ENCODE measurements around the gene PPP6R1. TPM values are rescaled to one million over a fixed set of nuclear protein-coding genes. Genes with fewer than 3 reads are reported as not detected.

Gene PPP6R1, protein sequence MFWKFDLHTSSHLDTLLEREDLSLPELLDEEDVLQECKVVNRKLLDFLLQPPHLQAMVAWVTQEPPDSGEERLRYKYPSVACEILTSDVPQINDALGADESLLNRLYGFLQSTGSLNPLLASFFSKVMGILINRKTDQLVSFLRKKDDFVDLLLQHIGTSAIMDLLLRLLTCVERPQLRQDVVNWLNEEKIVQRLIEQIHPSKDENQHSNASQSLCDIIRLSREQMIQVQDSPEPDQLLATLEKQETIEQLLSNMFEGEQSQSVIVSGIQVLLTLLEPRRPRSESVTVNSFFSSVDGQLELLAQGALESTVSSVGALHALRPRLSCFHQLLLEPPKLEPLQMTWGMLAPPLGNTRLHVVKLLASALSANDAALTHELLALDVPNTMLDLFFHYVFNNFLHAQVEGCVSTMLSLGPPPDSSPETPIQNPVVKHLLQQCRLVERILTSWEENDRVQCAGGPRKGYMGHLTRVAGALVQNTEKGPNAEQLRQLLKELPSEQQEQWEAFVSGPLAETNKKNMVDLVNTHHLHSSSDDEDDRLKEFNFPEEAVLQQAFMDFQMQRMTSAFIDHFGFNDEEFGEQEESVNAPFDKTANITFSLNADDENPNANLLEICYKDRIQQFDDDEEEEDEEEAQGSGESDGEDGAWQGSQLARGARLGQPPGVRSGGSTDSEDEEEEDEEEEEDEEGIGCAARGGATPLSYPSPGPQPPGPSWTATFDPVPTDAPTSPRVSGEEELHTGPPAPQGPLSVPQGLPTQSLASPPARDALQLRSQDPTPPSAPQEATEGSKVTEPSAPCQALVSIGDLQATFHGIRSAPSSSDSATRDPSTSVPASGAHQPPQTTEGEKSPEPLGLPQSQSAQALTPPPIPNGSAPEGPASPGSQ
- 23.0 and 25.8 TPM in 2 replicates for total RNA-seq (2016; rRNA removed; fragmentation: Illumina TruSeq; extraction: Trizol)
- 6.5 and 7.1 TPM in 2 replicates for total RNA-seq (2016; cell fraction: cytosol; rRNA removed; fragmentation: Illumina TruSeq; extraction: Trizol; ENCODE audit: low read depth)
- total RNA-seq (2016; cell fraction: insoluble cytoplasmic fraction; rRNA removed; fragmentation: Illumina TruSeq; extraction: Trizol) = 18.2 and 27.7 TPM in 2 replicates
- 22.9 and 23.1 TPM in 2 replicates for total RNA-seq (2016; cell fraction: membrane; rRNA removed; fragmentation: Illumina TruSeq; extraction: Trizol)
- total RNA-seq (2016; cell fraction: nucleus; rRNA removed; fragmentation: Illumina TruSeq; extraction: Trizol) = 20.2 and 25.1 TPM in 2 replicates
- polyA plus RNA-seq (2011; rRNA removed) = 54.0 and 75.7 TPM in 2 replicates
- polyA plus RNA-seq (2011; cell fraction: cytosol; rRNA removed) = 44.7 and 48.8 TPM in 2 replicates
- polyA plus RNA-seq (2011; cell fraction: nucleus; rRNA removed) = 190 and 211 TPM in 2 replicates
- 51.7 and 56.8 TPM in 2 replicates for polyA plus RNA-seq (2012)
- polyA plus RNA-seq (2016; cell fraction: cytosol; fragmentation: Illumina TruSeq; extraction: Trizol; ENCODE audit: low read depth) = 8.4 and 9.7 TPM in 2 replicates
- 27.5 and 36.1 TPM in 2 replicates for polyA plus RNA-seq (2016; cell fraction: insoluble cytoplasmic fraction; fragmentation: Illumina TruSeq; extraction: Trizol; ENCODE audit: low read depth)
- polyA plus RNA-seq (2016; cell fraction: membrane; fragmentation: Illumina TruSeq; extraction: Trizol; ENCODE audit: low read depth) = 20.6 and 23.5 TPM in 2 replicates
- polyA plus RNA-seq (2016; cell fraction: nucleus; fragmentation: Illumina TruSeq; extraction: Trizol; ENCODE audit: insufficient read depth, low read depth) = 73.4 and 77.9 TPM in 2 replicates
- 112 and 140 TPM in 2 replicates for polyA minus RNA-seq (2011; rRNA and poly(A)+ RNA removed; ENCODE audit: low replicate concordance)
- 48.9 and 57.3 TPM in 2 replicates for polyA minus RNA-seq (2011; cell fraction: cytosol; rRNA and poly(A)+ RNA removed)
- 48.9 and 67.0 TPM in 2 replicates for polyA minus RNA-seq (2011; cell fraction: nucleus; rRNA and poly(A)+ RNA removed)
- percentile 71 among the genes with signal in this experiment for Bru-seq, nascent RNA
- percentile 89 among the genes with signal in this experiment for BruChase-seq, experiment 1, labeled RNA remaining after a 6-hour chase
- BruChase-seq, experiment 2, labeled RNA remaining after a 2-hour chase = percentile 79 among the genes with signal in this experiment
- long read RNA-seq, experiment 1, partial matches to known transcripts = 14 of 20 reads
- long read RNA-seq, experiment 1, other reads (novel, unspliced or antisense) = 1 of 20 reads
- long read RNA-seq, experiment 2, transcript PPP6R1-201 (24 exons, 3,961 nt) = major isoform, 45 of 168 reads
- long read RNA-seq, experiment 2, partial matches to known transcripts = 84 of 168 reads
- long read RNA-seq, experiment 2, other reads (novel, unspliced or antisense) = 35 of 168 reads

DNA sequence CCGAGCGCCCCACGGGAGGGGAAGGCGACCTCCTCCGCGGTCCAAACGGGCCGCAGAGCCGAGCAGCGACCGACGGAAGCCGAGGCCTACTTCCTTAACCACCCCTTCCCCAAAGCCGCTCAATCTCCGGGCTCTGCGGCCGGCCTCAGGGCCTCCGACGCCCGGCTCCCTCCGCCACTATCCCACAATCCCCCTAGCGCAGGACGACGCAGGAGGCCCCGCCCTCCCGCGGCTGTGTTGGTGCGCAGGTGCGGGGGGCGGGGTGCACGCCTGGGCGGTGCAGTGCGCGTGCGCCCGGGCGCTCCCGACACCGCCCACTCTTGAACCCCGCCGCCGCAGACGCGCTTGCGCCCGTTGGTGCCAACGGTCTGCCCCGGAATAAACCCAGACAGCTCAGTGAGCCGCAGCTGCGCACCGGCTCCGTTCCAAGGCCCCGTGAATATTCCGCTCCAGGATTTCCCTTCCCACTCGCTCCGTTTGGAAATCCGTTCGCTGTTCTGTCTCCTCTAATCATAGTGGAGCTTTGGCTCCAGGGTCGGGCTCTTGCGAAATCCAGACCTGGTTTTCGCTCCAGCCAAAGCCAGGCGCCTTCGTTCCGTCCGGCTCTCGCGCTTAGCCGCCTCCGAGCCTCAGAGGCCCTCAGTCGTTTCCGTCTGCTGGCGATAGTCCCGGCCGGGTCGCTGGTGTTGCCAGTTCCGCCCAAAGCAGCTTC lies at the start of gene PPP6R1:
TSS of gene PPP6R1 (minus strand) at position 190 of the 712 bp plus-strand sequence. CDS start 11,914 bp downstream, outside the sequence.
- Histone ChIP-seq H4K20me1 (ENCODE audit: insufficient read depth, low read length) (peaks cover 30% of the 10 kb centered on the region), H3K4me2 (ENCODE audit: low read depth, low read length) (peak within 1 kb of the TSS; percentile 99), H3K4me3 (replicated peaks in 1 of 3; ENCODE audit: insufficient read depth in 1 of 3, low read depth in 2 of 3, low read length in 3 of 3) (peak within 1 kb of the TSS; percentile 88 to 95 (median 94)), H2AFZ (ENCODE audit: low read length) (no peak within 1 kb of the TSS), H3K27me3 (ENCODE audit: control insufficient read depth in 1 of 2, insufficient read depth in 2 of 2, low read length in 2 of 2) (no peaks in the 10 kb centered on the region; a peak in 1 of 5 replicates), H3K9ac (ENCODE audit: insufficient read depth, low read depth, low read length) (peak within 1 kb of the TSS; percentile 97), H3K4me1 (ENCODE audit: insufficient read depth, low read length) (peaks cover 44% of the 10 kb centered on the region), H3K27ac (ENCODE audit: extremely low read length, insufficient read depth, low read length) (peak within 1 kb of the TSS; percentile 86), H3K36me3 (replicated peaks in 1 of 2; ENCODE audit: control insufficient read depth in 1 of 2, insufficient read depth in 2 of 2, low read length in 2 of 2) (peaks cover 0 to 2% of the 10 kb centered on the region in 2 experiments; a peak in 1 of 5 replicates), H3K79me2 (ENCODE audit: insufficient read depth, low read length) (peaks cover 43% of the 10 kb centered on the region), H3K9me3 (ENCODE audit: low read length) (no peaks in the 10 kb centered on the region)
- no TSS peak for BruUV-seq (replicated peaks)
- WGBS (ENCODE audit: low lambda C conversion rate) = under 1% methylated on average over 14 of the region's 76 CpGs
- ChIA-PET POLR2A (interaction anchor here (0.7 to 6.2 kb wide), 31 partner anchors 9 to 347 kb away, joined by 3 to 95 read pairs (median 5); partner anchors contain the start of genes FIZ1, HSPBP1, ISOC2 and KMT5C), CTCF (ENCODE audit: low intra/inter-chr PET ratio, low total read pairs) (no interaction called here)
- peak; percentile 86 for ATAC-seq
- in situ Hi-C loops (cut with HindIII; ENCODE audit: extremely low pct_ligation_motif_present, low pct_unique_long_range_greater_than_20kb) (loop anchor here (5.0 kb wide), 1 partner anchor 37 kb away; no protein-coding TSS in a partner anchor), intact Hi-C loops (cut with micrococcal nuclease; ENCODE audit: unreplicated experiment) (loop anchor here (1.0 kb wide), 1 partner anchor 43 kb away; no protein-coding TSS in a partner anchor)
- DNase-seq (ENCODE audit: low spot score) = peak; percentile 97
- FAIRE-seq = peak; percentile 89
- TF ChIP-seq NBN (conservative IDR thresholded peaks at IDR 0.05) (no peak), ZNF326 (CRISPR knock-in tag; IDR thresholded peaks at IDR 0.05; ENCODE audit: borderline replicate concordance) (no peak), MLLT10 (CRISPR knock-in tag; IDR thresholded peaks at IDR 0.05) (no peak), ZNF501 (CRISPR knock-in tag; IDR thresholded peaks at IDR 0.05) (peak; percentile 97), CAMTA2 (CRISPR knock-in tag; IDR thresholded peaks at IDR 0.05; ENCODE audit: borderline replicate concordance) (0 out of 2 replicates have a peak, but pooled peaks have one; percentile 51), YY1 (IDR thresholded peaks at IDR 0.05; ENCODE audit: insufficient read depth, insufficient replicate concordance, low read depth, low read length) (peak; percentile 80), FOXA1 (IDR thresholded peaks at IDR 0.05) (no peak), FOXA1 (CRISPR knock-in tag; IDR thresholded peaks at IDR 0.05) (peak; percentile 27; the same call in 1 of the 2 replicates), THAP8 (CRISPR knock-in tag; IDR thresholded peaks at IDR 0.05; ENCODE audit: borderline replicate concordance) (no peak), NAIF1 (CRISPR knock-in tag; IDR thresholded peaks at IDR 0.05; ENCODE audit: borderline replicate concordance) (peak; percentile 89; the same call in 1 of the 2 replicates), CENPBD1 (CRISPR knock-in tag; IDR thresholded peaks at IDR 0.05; ENCODE audit: borderline replicate concordance, low read depth) (no peak)
